Stomach (tissue), 9 donors: ENCODE data around the gene PDGFRB. TPM values are rescaled to one million over a fixed set of nuclear protein-coding genes. Genes with fewer than 3 reads are reported as not detected.

Experiments
- DNase-seq, 2 donors: peaks; one replicate each; pipeline versions ENCODE4 v3.0.0 to v3.0.0-alpha.2; 2013 to 2019
- H3K27ac ChIP-seq, 5 donors: fragments of 200-600 bp in 4 of 5; sonication (generic) in 4 of 5; one replicate each; pipeline ENCODE4 v1.5.1; 2013 to 2019; ENCODE audit warnings: mild to moderate bottlenecking in 1 of 5, moderate library complexity in 1 of 5
- H3K27me3 ChIP-seq, 3 donors: fragments of 200-600 bp; sonication (generic); one replicate each; pipeline ENCODE4 v1.5.1; 2017 to 2019; ENCODE audit warnings: mixed run types in 1 of 3
- H3K36me3 ChIP-seq, 4 donors: fragments of 200-600 bp; sonication (generic); 1 replicate in 3 of 4; 2 replicates in 1 of 4; pipeline ENCODE4 v1.5.1; 2016 to 2019
- H3K4me1 ChIP-seq, 4 donors: fragments of 200-600 bp; sonication (generic); one replicate each; pipeline ENCODE4 v1.5.1; 2016 to 2019
- H3K4me3 ChIP-seq, 4 donors: fragments of 200-600 bp; sonication (generic) in 3 of 4; one replicate each; pipeline ENCODE4 v1.5.1; 2016 to 2019; ENCODE audit warnings: mild to moderate bottlenecking in 1 of 4
- H3K9me3 ChIP-seq, 4 donors: fragments of 200-600 bp; sonication (generic); one replicate each; pipeline ENCODE4 v1.5.1; 2016 to 2019
- EP300 ChIP-seq: sonication (generic); formaldehyde crosslinking; IDR thresholded peaks from one replicate; pipeline ENCODE4 v1.6.1; 2017; ENCODE audit warnings: antibody characterized with exemption
- POLR2A ChIP-seq, 4 donors: fragments of 450-650 bp; IDR thresholded peaks; one replicate each; pipeline ENCODE4 v1.6.1; 2016; ENCODE audit warnings: antibody characterized with exemption in 4 of 4, control low read depth in 2 of 4, mild to moderate bottlenecking in 1 of 4, moderate library complexity in 1 of 4
- POLR2AphosphoS5 ChIP-seq, 3 donors: sonication (generic); formaldehyde crosslinking; IDR thresholded peaks; one replicate each; pipeline ENCODE4 v1.6.1; 2016; ENCODE audit warnings: antibody characterized with exemption in 3 of 3
- WGBS, 5 donors: extraction: QIAGEN DNeasy Blood & Tissue Kit in 3 of 5; methylation state at CpG; one replicate each; pipeline versions ENCODE4 v1.1.5 to v1.1.7; 2013 to 2018; 5-methylcytosine and 5-hydroxymethylcytosine counted together
- intact Hi-C: fragments of 100-400 bp; cut with DNase I; formaldehyde crosslinking; loops from one replicate; pipeline ENCODE4 v1.15.1; 2023; ENCODE audit warnings: low total_unique reads
- polyA plus RNA-seq, 3 donors: library from polyadenylated mRNA; stranded (reverse); fragments of 200-250 nt; gene quantifications; one replicate each; pipeline ENCODE4 v1.2.3, GENCODE V29; 2013
- total RNA-seq, 5 donors: library from RNA; depleted of rRNA; stranded (reverse); fragments of >200 nt; gene quantifications; one replicate each; pipeline versions ENCODE4 v1.1.0 to v1.2.3, GENCODE V29; 2014 to 2016
- TF ChIP-seq, protein P1 (sequence below), 7 experiments: fragments of 450-650 bp in 4 of 7; fragments of 200-600 bp in 3 of 7; sonication (generic) in 3 of 7; IDR thresholded peaks; one replicate each; pipeline ENCODE4 v1.5.1; 2016 to 2019; ENCODE audit warnings: antibody characterized with exemption in 7 of 7, control low read depth in 2 of 7, mild to moderate bottlenecking in 1 of 7
- donor health status: healthy with polysubstance abuse.
- donor health status: Bipolar disorder and iron deficiency.
- donor health status: healthy.

PDGFRB gene
- total and polyA plus RNA-seq, 8 donors: 4.7 to 71.2 (median 34.6) TPM

DNA sequence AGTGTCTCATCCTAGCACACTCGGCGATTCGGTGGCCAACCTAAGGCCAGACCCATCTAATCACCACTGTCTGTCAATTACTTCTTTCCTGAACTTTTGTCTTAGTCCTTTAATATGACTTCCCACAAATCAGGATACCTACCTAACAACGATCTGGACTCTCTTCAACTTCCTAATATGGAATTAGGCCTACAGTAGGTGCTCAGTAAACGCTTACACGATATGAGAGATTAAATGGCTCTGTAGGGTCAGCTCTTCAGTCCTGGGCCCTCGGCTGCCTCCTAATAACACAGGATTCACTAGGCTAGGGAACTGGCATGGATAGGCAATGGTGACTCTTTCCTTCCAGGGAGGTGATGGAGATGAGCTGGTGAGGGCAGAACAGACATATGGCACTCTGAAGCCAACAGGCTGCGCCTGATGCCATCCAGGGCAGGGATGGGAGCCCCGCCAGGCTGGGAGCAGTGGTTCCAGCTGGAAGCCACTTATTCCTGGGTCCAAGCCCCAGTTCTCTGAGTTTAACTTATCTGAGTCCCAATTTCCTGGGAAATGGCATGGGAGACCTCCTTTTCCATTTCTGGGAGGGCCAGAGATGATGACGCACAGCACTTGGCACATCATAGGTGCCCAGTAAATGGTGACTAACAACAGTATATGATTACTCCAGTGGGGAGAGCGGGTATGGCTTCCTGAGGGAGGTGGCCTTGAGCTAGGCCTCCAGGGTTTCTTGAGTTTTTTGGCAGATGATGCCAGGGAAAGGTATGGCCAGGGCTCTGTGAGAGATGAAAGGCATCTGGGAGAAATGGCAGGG lies 7.3 kb downstream of the PDGFRB start:
- Histone ChIP-seq H3K9me3 (no peaks in the 10 kb centered on the region), H3K4me1 (peaks cover 0 to 49% (median 23%) of the 10 kb centered on the region in 4 donors), H3K36me3 (no peaks in the 10 kb centered on the region), H3K27ac (peak overlapping the region; percentile 5 to 83 (median 45)), H3K4me3 (no peak overlapping the region), H3K27me3 (no peaks in the 10 kb centered on the region)
- 75 to 88% (median 85%) methylated on average over 11 of the region's 11 CpGs for WGBS, 5 donors
- intact Hi-C loops: no loop called here
- TF ChIP-seq EP300 (no peak), POLR2AphosphoS5 (IDR thresholded peaks at IDR 0.05) (no peak), POLR2A (IDR thresholded peaks at IDR 0.05) (no peak)
- TF ChIP-seq, protein P1, sequence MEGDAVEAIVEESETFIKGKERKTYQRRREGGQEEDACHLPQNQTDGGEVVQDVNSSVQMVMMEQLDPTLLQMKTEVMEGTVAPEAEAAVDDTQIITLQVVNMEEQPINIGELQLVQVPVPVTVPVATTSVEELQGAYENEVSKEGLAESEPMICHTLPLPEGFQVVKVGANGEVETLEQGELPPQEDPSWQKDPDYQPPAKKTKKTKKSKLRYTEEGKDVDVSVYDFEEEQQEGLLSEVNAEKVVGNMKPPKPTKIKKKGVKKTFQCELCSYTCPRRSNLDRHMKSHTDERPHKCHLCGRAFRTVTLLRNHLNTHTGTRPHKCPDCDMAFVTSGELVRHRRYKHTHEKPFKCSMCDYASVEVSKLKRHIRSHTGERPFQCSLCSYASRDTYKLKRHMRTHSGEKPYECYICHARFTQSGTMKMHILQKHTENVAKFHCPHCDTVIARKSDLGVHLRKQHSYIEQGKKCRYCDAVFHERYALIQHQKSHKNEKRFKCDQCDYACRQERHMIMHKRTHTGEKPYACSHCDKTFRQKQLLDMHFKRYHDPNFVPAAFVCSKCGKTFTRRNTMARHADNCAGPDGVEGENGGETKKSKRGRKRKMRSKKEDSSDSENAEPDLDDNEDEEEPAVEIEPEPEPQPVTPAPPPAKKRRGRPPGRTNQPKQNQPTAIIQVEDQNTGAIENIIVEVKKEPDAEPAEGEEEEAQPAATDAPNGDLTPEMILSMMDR (IDR thresholded peaks at IDR 0.05): no peak
- no peak for DNase-seq

DNA sequence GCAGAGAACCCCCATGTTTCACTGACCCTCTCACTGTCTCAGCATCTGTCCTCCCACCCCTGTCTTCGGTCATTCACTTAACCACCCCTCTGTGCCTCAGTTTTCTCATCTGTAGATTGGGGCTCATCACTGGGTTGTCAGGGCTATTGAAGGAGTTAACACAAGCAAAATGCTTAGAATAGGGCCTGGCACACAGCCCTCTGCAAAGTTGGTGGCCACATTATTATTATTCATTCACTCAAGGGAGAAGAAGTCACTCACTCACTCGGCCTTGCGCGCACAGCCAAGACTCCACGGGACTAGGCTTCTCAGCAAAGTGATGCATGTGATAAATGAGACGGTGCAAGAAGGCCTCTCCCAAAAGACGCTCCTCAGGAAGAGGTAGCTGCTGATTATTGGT lies 8.0 kb downstream of the PDGFRB start:
- Histone ChIP-seq H3K36me3 (no peaks in the 10 kb centered on the region), H3K27ac (peak overlapping the region in 4 of 5 donors; percentile 37 to 83 (median 53)), H3K4me3 (no peak overlapping the region), H3K4me1 (peaks cover 0 to 49% (median 28%) of the 10 kb centered on the region in 4 donors), H3K9me3 (no peaks in the 10 kb centered on the region), H3K27me3 (no peaks in the 10 kb centered on the region)
- intact Hi-C loops: no loop called here
- no peak for DNase-seq
- WGBS, 5 donors: 61 to 88% (median 83%) methylated on average over 7 of the region's 7 CpGs
- TF ChIP-seq, protein P1 (IDR thresholded peaks at IDR 0.05): no peak
- TF ChIP-seq POLR2AphosphoS5 (IDR thresholded peaks at IDR 0.05) (no peak), EP300 (no peak), POLR2A (IDR thresholded peaks at IDR 0.05) (no peak)

DNA sequence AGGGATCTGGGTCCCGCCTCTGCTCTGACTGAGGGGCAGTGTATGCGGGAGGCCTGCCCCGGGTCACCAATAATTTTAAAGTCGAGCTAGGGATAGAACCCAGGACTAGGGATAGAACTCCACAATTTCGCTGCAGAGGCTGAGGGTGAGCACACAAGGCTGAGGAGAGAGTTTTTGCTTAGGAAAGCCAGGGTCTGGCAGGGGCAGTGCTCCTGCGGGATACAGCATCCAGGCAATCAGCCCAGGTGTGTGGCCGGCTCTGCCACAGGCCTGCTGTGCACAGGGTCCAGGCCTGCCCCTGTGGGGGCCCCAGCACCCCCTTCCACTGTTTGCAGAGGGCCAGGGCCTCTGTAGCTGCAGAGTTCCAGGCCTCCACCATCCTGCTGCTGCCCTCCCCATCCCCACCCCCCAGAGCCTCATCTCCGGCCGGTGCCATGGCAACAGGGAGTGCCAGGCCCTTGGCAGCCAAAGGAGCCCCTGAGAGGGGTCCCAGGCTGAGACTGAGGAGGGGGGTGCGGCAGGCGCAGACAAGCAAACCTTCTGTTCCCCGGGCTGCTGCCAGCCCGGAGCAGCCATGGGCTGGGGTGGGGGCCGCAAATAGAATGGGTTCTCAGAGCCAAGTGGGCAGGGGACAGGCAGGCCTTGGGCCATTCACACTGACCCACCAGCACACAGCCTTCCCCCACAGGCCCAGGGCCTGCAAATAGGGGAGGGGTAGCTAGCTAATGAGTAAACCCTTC lies 8.6 kb downstream of the PDGFRB start:
- H3K4me1 ChIP-seq: peaks cover 6 to 50% (median 33%) of the 10 kb centered on the region in 4 donors
- H3K9me3 ChIP-seq: no peaks in the 10 kb centered on the region
- TF ChIP-seq POLR2A (IDR thresholded peaks at IDR 0.05) (no peak), POLR2AphosphoS5 (IDR thresholded peaks at IDR 0.05) (no peak), EP300 (no peak)
- TF ChIP-seq, protein P1 (IDR thresholded peaks at IDR 0.05): no peak
- intact Hi-C loops: no loop called here
- peak in 1 of 2 donors; percentile 77 for DNase-seq
- H3K36me3 ChIP-seq: no peaks in the 10 kb centered on the region
- no peaks in the 10 kb centered on the region for H3K27me3 ChIP-seq
- peak overlapping the region in 3 of 5 donors; percentile 45 to 83 (median 61) for H3K27ac ChIP-seq
- no peak overlapping the region for H3K4me3 ChIP-seq
- WGBS, 5 donors: 78 to 100% (median 85%) methylated on average over 3 to 14 of the region's 14 CpGs

DNA sequence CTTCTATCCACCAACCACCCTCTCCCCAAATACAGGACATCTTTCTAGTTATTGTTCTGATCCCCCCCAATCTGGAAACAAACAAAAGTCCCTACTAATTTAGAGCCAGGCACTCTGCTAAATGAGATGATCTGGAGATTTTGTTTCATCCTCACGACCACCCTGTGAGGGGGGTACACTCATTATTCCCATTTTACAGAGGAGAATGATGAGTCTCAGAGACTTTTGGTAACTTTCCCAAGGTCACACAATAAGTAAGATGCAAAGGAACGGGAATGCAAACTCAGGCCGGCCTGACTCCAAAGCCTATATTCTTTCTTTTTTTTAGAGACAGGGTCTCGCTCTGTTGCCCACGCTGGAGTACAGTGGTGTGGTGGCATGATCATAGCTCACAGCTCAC lies 9.4 kb downstream of the PDGFRB start:
- intact Hi-C loops: no loop called here
- Histone ChIP-seq H3K27me3 (no peaks in the 10 kb centered on the region), H3K4me1 (peaks cover 12 to 55% (median 40%) of the 10 kb centered on the region in 4 donors), H3K27ac (peak overlapping the region in 4 of 5 donors; percentile 2 to 83 (median 62)), H3K36me3 (no peaks in the 10 kb centered on the region), H3K4me3 (no peak overlapping the region), H3K9me3 (no peaks in the 10 kb centered on the region)
- 83 to 92% (median 90%) methylated on average over 5 of the region's 5 CpGs for WGBS, 5 donors
- DNase-seq: no peak
- TF ChIP-seq POLR2A (IDR thresholded peaks at IDR 0.05): no peak
- TF ChIP-seq, protein P1 (IDR thresholded peaks at IDR 0.05): no peak
- no peak for TF ChIP-seq EP300
- no peak for TF ChIP-seq POLR2AphosphoS5 (IDR thresholded peaks at IDR 0.05)
